Erythroblast (primary cell): Measurements from ENCODE around the gene UBXN7.
A peak's percentile ranks its signal among the peaks of the same experiment; 100 is the strongest.
"Not testable (repeated sequence)": the region's sequence is repeated elsewhere in the genome, so short reads cannot be mapped to it uniquely, and the experiment has no call there.

ENCODE experiments used
- DNase-seq, 2 experiments: peaks; one replicate each; lab custom pipeline; 2025; lab: John Stamatoyannopoulos, UW
- GATA1 ChIP-seq: IDR thresholded peaks from 2 replicates; pipeline ENCODE4 v1.6.1; 2011; ENCODE audit warnings: low read depth, mild to moderate bottlenecking, control low read depth, low read length, moderate library complexity
- POLR2A ChIP-seq: IDR thresholded peaks from 2 replicates; pipeline ENCODE4 v1.6.1; 2011; ENCODE audit warnings: mild to moderate bottlenecking, low read length

Gene UBXN7

DNA sequence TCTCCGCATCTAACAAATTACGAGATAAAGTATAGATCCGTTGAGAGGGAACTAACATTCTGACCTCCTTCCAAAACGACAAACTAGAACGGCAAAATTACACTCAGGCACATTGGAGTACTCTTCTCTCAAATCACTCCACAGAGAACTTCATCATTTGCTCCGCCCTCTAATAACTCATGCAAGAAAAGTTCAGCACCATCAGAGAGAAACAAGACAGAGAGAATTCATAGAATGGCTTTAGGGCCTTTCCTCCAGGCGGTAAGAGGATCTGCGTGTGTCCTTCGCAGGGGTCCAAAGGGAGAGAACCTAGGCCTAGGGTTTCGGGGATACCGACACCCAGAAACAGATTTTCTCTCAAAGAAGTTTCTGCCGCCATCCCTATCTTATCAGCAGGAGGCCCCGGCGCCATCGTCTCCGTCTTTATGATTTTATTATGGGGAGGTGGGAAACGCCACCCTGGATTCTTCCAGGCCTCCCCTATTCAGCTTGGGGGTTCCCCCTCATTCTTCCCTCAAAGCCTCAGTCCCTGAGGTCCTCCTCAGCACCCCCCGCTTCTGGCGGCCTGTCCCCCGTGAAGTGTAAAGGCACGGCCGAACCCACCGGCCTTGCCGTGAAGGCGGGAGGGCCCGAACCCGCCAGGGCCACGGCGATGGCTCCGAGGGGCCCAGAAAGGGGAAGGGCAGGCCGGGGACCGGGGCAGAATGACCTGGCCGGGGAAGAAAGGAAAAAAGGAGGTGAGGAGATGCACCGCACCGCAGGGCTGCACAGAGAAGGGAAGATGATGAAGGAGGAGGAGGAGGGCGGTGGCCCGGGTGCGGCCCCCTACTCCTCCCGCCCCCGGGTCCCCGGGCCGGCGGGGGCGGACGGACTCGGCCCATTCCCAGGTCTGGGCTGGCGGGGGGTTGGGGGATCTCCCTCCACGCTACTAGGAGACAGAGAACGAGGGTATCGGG lies 768 bp downstream of the UBXN7 start:
- no peak for TF ChIP-seq GATA1
- TF ChIP-seq POLR2A, result no peak
- peak; percentile 70 to 79 for DNase-seq

- TF ChIP-seq POLR2A (no peak), GATA1 (no peak)
- DNase-seq, result peak; percentile 17 to 37
Observed at GRCh38 chr3:196428041-196428440, 4.2 kb downstream of the UBXN7 start.

DNA sequence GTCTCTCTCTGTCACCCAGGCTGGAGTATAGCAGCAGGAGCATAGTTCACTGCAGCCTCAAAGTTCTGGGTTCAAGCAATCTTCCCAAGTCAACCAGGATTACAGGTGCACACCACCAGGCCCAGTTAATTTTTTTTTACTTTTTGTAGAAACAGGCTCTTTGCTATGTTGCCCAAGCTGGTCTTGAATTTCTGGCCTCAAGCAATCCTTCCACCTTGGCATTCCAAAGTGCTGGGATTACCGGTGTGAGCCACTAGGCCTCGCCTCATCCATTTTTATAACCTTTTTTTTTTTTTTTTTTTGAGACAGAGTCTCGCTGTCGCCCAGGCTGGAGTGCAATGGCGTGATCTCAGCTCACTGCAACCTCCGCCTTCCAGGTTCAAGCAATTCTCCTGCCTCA lies 7.8 kb downstream of the UBXN7 start:
- DNase-seq, result not testable (repeated sequence)

- DNase-seq, result peak; percentile 48 to 68
- TF ChIP-seq GATA1, result no peak
- no peak for TF ChIP-seq POLR2A
Observed at GRCh38 chr3:196423044-196423781, 9.0 kb downstream of the UBXN7 start.

DNA sequence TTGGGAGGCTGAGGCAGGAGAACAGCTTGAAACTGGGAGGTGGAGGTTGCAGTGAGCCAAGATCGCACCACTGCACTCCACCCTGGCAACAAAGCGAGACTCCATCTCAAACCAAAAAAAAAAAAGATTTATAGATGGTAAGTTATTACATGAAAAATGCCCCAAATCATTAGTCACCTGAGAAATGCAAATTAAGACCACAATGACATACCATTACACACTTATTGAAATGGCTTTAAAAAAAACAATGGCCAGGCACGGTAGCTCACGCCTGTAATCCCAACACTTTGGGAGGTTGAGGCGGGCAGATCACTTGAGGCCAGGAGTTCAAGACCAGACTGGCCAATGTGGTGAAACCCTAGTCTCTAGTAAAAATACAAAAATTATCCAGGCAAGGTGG lies 10.6 kb downstream of the UBXN7 start:
- DNase-seq, result not testable (repeated sequence)

DNA sequence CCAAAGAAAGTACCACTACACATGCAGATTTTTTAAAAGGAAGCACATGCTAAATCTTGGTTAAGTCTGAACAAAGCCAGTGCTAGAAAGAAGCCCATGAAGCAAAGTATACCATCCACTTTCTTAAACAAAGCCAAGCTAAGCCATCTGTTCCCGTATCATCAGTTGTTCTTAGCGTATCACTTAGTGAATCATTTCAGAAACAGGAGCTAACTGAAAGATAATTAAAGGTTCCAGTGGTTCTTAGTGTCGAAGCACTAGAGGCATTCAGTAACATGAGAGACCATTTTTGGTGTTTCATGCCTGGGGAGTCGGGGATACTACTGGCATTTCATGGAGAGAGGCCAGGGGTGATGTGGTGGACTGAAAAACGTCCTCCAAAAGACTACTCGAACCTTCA lies 12.8 kb downstream of the UBXN7 start:
- no peak for DNase-seq
- TF ChIP-seq POLR2A, result no peak
- no peak for TF ChIP-seq GATA1

- no peak for DNase-seq
- TF ChIP-seq GATA1 (no peak), POLR2A (no peak)
Observed at GRCh38 chr3:196418601-196419000, 13.6 kb downstream of the UBXN7 start.

GRCh38 chr3:196414469-196414868 lies 17.8 kb downstream of the UBXN7 start:
- DNase-seq, result no peak
- TF ChIP-seq POLR2A (no peak), GATA1 (no peak)

- TF ChIP-seq GATA1 (no peak), POLR2A (no peak)
- no peak for DNase-seq
Observed at GRCh38 chr3:196412704-196413103, 19.5 kb downstream of the UBXN7 start.

DNA sequence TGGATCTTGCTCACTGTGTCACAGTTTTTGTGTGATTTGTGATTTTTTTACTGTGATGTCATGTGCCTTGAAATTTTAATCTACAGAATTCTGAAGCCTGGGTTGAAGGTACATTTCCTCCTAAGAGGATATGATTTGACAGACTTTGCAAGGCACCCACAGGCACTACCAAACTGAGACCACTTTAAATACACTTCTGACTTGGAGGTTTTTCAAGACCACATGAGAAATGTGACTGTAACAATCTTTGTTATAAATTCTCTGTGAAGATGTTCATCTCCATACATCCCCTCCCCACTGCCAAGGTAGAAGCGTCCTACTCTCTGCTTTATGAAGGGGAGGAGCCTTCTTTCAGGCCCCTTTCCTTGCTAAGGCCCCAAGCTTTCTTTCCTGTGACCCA lies 22.8 kb downstream of the UBXN7 start:
- no peak for DNase-seq
- TF ChIP-seq POLR2A, result no peak
- TF ChIP-seq GATA1, result no peak

DNA sequence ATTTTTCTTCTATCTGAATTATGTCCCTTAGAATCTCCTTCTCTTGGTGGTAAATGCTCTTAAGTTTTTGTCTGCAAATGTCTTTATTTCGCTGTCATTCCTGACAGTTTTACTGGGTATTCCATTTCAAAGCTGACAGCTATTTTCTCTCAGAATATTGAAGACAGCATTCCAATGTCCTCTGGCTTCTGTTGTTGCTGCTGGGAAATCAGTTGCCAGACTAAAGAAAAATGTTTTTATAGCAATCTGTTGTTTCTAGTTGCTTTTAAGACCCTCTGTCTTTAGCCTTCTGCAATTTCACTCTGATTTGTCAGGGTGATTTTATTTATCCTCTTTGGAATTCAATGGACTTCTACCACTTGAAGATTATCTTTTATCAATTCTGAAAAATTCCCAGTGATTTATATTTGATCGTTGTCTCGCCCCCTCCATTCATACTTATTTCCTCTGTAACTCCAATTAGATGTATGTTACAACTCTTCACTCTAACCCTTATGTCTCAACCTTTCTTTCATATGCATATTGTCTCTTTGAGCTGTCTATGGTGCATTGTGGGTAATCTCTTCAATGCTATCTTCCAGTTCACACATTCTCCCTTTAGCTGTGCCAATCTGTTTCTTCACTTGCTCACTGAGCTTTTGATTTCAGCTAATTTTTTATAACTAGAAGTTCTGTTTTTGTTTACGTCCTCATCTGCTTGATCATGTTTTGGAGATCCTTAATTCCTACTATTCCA lies 23.5 kb downstream of the UBXN7 start:
- no peak for DNase-seq
- TF ChIP-seq POLR2A, result no peak
- TF ChIP-seq GATA1, result no peak

GRCh38 chr3:196406811-196407470 lies 25.3 kb downstream of the UBXN7 start:
- DNase-seq, result no peak
- TF ChIP-seq POLR2A, result no peak

- TF ChIP-seq POLR2A, result no peak
- no peak for TF ChIP-seq GATA1
- no peak for DNase-seq
Observed at GRCh38 chr3:196400331-196400730, 31.9 kb downstream of the UBXN7 start.
